Uterus (tissue), 2 donors: Measurements from ENCODE around the gene GOLGA5.

Experiments
- CTCF ChIP-seq, 4 experiments: fragments of 200-600 bp in 2 of 4; fragments of 450-650 bp in 2 of 4; sonication (generic) in 2 of 4; IDR thresholded peaks; one replicate each; pipeline ENCODE4 v1.5.1; 2016 to 2019; ENCODE audit warnings: antibody characterized with exemption in 4 of 4, mild to moderate bottlenecking in 2 of 4, moderate library complexity in 1 of 4
- POLR2A ChIP-seq, 2 donors: fragments of 450-650 bp; IDR thresholded peaks; one replicate each; pipeline ENCODE4 v1.6.1; 2016; ENCODE audit warnings: antibody characterized with exemption in 2 of 2, mild to moderate bottlenecking in 1 of 2, moderate library complexity in 1 of 2

DNA sequence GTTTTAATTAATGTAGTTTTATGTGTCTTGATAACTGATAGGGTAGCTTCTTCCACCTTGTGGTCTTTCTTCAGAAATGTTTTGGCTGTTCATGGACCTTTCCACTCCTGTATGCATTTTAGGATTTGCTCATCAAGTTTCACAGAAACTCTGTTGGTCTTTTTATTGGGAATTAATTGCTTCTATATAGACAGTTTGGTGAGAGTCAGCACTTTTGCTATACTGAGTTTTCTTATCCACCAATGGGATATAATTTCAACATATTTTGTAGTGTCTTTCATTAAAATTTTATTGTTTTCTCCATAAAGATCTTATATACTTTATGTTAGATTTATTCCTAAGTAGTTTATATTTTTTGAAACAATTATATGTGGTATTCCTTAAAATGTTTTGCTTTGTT lies 7.8 kb downstream of the GOLGA5 start:
- no peak for TF ChIP-seq CTCF (IDR thresholded peaks at IDR 0.05)
- no peak for TF ChIP-seq POLR2A (IDR thresholded peaks at IDR 0.05)
